Heart left ventricle (tissue), 13 donors: ENCODE data around the gene FNDC11.

Experiments
- CTCF ChIP-seq, 12 donors: fragments of 200-600 bp; sonication (generic) in 4 of 12; IDR thresholded peaks; one replicate each; pipeline versions ENCODE4 v1.5.0 to v1.8.0; 2018 to 2022; ENCODE audit warnings: antibody characterized with exemption in 12 of 12, mild to moderate bottlenecking in 5 of 12
- POLR2A ChIP-seq, 2 donors: fragments of 450-650 bp; IDR thresholded peaks; one replicate each; pipeline ENCODE4 v1.6.1; 2017; ENCODE audit warnings: antibody characterized with exemption in 2 of 2, mild to moderate bottlenecking in 2 of 2, moderate library complexity in 2 of 2
- donor health status: ischemic (EF 13 %, LVEDD 7.1; RV severe dilation, severe dysfunction).
- donor health status: DM: no; HTN: yes; CAD: no.
- donor health status: DM: no; HTN: no; CAD: no.
- donor health status: ischemic (EF 25% LVEDD 6.9; RV normal size, moderate dysfunction).
- donor health status: ischemic (EF 25% LVEDD 5.7; RV mildly dilated, moderate dysfunction).
- donor health status: ischemic (EF 35%, LVEDD 5.7; RV mildly dilated, moderate dysfunction).
- donor health status: nonischemic (EF 11% LVEDD 7.7; RV severe dilation, severe dysfunction).
- donor health status: DM: yes; HTN: yes; CAD: no.
- donor health status: PGD.
- donor health status: ischemic (EF 29% LVEDD 5.4; RV normal size, mild dysfunction).
- donor health status: nonischemic (EF 23%, LVEDD 6.1; RV moderate dilation, normal function).

- TF ChIP-seq CTCF (IDR thresholded peaks at IDR 0.05): no peak
- TF ChIP-seq POLR2A (IDR thresholded peaks at IDR 0.05): no peak
Measured at GRCh38 chr20:63562461-63563224, 8.7 kb downstream of the FNDC11 start.
